GM21576 (cell line): ENCODE measurements around the gene SERAC1.

Experiments used
- ATAC-seq: cut with Tn5 transposase; IDR thresholded peaks from one replicate; pipeline ENCODE4 v1.9.1; 2021; ENCODE audit warnings: mild to moderate bottlenecking, moderate library complexity; ENCODE audit not compliant: unreplicated experiment

The SERAC1 gene

DNA sequence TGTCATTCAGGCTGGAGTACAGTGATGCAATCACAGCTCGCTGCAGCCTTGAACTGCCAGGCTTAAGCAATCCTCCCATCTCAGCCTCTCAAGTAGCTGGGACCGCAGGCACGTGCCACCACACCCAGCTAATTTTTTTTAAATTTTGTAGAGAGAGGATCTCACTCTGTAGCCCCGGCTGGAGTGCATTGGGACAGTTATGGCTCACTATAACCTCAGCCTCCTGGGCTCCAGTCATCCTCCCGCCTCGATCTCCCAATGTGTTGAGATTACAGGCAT is 86.5 kb downstream of the SERAC1 start:
- ATAC-seq = no peak

DNA sequence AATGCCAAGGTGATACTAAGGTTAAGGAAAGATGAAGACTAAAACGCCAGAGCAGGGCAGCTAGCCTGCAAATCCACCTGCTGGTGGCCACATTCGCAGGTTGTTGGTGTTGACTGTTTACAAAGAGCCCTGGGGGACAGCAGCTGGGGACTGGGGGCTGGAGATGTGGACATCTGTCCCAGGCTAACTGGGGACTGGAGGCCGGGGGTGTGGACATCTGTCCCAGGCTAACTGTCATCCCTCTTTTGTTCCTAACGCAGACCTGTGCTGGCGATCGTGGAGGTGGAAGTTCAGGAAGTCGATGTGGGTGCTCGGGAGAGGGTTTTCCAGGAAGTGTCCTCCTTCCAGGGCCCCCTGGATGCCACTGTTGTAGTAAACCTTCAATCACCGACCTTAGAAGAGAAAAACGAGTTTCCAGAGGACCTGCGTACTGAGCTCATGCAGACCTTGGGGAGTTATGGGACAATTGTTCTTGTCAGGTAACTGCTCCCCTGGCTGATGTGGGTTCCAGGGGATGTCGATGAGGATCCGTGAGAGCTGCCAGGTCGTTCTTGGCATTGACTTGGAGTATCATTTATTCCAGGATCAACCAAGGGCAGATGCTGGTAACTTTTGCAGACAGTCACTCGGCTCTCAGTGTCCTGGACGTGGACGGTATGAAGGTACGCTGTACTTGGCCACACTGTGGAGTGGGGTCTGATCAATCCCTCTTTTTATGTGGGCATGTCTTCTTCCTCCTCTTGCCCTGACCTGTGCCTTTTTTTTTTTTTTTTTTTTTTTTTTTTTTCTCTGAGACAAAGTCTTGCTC is 87.0 kb downstream of the SERAC1 start:
- ATAC-seq = no peak

DNA sequence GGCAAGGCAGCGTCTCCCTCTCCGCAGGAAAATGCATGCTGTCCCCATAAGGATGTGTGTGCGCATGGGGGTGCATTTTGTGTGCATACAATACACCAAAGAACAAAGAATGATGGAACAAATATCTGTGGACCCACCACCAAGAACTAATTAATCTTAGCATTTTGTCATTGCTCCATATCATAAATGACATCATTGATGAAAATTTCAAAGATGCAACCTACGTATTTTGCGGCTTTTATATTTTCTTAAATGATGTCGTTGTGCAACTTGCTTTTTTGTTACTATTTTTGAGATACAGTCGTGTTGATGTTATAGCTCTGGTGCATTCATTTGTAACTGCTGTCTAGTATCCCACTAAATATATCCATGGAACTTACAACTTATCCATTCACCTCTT is 89.7 kb downstream of the SERAC1 start:
- no peak for ATAC-seq

DNA sequence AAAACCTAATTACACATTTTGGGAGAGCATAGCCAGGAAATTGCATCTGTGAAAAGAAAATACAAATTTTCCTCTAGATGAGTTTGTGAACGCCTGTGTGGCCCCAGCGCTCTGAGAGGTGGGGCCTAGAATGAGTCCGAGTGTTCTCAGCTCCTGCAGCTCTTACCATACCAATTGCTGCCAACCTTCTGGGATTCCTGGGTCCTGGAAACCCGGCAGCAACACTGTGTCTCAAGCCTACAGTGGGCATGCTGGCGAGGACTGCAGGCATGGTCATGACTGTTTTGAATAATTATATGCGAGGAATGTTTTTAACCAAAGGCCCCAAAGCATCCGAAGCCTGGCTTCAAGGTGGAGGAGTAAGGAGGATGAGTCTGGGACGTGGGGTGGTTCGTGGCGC is 90.4 kb downstream of the SERAC1 start:
- no peak for ATAC-seq

DNA sequence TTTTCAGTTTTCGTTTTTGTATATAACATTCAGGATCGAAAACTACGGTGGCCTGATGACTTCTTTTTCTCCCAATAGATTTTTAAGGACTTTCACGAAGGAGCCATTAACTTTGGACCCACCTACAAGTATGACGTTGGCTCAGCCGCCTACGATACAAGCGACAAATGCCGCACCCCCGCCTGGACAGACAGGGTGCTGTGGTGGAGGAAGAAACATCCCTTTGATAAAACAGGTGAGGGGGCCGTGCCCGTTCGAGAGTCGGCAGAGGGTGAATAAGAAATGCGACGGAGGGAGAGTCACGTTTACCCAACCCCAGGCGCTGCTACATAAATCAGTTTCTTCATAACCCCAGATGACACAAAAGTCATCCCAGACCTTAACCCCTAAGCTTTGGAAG is 91.5 kb downstream of the SERAC1 start:
- no peak for ATAC-seq

DNA sequence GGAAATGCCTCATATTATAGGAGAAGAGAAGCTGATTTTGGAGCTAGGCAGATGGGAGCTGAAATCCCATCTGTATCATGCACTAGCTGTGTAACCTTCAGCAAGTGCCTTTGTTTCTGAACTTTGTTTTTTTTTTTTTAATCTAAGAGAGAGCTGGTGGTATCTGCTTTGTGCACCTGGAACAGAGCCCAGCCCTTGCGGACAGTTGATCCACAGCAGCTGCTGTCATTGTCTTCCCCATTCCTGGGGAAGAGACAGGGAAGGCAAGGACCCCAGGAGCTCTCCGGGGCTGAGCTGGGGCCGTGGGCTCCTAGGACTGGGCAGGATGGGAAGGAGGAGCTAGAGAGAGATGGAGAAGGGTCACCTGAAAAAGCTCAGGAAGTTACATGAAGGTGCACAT is 94.3 kb downstream of the SERAC1 start:
- no peak for ATAC-seq

DNA sequence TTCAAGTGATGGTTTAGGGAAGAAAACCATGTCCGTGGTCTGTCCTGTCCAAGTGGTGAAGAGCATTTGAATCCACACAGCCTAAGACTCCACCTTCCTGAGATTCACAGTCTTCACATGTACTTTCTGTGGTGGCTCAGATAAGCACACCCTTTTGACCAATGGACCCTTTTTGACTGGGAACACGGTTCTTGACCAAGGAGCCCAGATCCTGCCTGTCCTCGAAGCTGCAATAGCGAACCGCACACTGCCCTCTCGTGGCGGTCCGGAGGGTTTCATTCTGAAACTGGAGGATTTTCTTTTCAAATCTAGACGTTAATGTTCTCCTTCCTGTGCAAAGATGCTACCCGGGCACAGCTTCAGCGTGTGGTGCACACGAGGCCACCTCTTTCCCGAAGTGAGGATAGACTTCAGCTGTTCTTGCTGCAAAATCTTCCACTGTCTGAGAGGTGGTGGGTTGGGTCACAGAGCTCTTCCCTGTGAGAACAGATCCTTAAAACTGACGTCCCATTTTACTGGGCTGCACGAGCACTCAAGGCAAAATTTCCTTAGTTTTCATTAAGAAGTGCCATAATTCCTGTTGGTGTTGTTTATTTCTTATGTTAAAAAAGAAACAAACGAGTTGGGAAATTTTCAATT is 95.9 kb downstream of the SERAC1 start:
- no peak for ATAC-seq

DNA sequence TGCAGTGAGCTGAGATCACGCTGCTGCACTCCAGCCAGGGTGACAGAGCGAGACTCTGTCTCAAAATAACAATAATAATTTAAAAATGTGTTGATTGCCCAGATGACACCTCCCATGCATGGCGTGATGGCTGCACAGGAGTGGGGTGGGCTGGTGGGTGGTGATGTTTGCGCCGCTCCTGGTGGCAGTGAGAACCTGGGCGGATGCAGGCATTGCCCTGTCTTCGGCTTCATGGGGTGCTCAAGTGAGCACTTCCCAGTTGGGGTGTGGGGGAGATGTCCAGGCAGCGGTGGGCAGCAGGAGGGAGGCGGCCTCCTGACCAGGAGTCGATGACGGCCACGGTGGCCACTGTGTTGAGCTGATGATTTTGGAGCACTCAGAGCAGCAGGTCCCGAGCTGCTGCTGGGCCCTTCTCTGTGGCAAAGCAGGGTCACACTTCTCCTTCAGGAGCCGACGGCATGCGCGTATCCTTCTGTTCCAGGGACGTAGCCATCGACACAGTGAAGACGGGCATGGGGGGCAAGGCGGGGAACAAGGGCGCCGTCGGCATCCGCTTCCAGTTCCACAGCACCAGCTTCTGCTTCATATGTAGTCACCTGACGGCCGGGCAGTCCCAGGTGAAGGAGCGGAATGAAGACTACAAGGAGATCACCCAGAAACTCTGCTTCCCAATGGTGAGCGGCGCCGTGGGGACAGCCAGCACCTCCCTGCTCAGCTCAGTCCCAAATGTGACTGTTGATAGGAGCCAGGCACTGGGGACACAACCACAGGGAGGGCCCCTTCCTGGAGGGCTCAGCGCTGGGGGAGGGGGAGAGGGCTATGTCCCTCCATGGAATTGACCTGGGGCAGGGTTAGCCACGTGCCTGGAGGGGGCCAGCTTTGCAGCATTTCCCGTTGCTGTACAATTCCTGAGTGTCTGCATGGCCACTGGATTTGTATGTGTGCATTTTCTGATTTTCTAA is 96.7 kb downstream of the SERAC1 start:
- ATAC-seq = no peak

DNA sequence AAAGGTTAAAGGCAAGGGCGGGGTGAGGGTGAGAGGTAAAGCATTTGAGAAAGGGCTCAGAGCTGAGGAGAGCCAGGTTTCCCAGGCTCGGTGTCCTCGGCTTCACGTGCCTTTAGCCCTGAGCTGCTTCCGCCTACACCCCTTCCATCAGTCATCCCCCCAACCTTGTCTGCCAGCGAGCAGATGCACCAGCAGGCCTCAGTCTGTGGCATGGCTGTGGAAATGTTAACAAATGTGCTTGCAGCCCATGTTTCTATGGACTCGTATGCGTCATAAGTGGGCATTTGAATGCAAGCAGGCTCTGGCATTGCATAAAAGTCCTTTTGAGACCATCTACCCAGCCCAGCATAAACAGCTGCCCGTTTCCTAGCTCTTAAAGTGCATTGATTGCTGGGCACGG is 97.5 kb downstream of the SERAC1 start:
- ATAC-seq = no peak

DNA sequence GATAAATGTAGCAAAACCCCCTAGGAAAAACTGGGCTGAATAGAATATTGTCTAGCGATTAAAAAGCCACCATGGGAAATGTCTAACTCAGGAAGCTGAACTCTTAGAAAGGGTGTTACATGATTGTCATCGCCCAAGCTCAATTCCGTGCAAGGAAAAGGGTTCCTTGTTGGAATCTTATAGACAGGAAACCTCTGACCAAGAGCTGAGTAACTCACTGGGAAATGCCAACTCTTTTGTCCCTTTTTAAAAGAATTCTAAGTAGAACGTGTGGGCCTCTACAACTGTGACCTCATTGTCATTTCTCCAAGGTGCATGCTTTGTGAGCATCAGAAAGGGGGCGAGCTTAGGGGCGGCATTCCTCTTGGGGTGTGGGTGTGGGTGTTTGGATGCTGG is 98.3 kb downstream of the SERAC1 start:
- ATAC-seq = no peak

DNA sequence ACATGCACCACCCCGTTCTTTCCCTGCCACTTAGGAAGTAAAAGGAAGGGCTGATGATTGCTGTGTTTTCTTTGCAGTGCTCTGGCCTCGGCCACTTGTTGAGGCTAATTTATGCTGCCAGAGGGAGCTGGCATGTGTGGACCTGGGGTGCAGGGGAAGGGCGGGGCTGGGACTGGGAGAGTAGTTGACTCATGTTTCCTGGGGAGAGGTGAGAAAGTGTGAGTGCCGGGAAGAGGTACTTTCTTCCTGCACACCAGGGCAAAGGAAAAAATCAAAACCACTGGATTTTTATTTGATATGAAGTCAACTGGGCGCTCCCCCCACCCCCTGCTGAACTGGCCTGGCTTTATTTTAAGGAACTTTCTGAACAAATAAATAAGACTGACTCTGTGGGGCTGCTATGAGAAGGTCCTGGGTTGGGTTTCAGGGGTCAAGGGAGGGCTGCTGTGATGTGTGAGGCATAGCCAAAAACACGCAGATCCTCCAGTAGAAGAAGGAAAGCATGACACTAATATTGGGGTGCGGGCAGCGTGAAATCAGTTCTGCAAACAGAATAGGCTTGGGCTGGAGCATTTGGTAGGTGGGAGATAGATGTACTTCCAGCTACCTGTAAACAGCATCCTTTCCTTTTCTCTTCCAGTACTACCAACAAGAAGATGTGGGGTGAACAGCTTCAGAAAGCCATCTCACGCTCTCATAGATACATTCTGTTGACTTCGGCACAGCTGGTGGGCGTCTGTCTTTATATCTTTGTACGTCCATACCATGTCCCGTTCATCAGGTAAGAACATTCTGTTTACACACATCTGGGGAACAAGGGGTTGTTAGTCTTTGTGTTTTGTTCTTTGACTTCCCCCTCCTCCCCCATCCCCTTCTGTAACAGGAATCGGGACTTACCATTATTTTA is 98.9 kb downstream of the SERAC1 start:
- no peak for ATAC-seq

DNA sequence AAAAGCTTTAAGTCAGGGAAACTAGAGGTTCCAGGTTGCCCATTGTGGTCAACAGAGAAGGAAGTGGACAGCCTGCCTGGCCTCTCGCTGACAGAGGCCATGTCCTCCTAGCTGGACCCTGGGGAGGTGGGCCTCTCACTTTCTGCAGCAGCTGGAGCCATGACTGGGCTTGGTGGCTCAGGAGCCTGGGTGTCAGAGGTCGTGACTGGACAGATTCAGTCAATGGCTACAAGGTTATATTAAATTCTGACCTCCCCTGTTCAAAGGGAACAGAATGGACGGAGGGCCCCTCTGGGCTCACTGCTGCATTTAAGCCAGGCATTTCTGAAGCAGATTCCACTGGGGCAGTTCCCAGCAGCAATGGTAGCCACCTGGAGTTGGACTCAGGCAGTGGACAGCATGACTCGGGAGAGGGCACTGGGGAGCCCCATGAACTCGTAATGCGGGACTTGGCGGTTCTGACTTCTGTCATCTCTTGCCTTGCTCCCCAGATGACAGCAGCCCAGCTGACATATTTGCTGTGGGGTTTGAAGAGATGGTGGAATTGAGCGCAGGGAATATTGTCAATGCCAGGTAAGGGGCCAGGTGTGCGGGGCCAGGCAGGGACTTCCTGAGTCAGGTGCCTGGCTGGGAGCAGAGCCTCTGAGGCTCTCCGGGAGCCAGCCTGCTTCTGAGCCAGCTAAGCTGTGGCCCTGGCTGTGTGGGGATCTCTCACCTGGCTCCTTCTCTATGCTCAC is 99.7 kb downstream of the SERAC1 start:
- ATAC-seq = no peak

DNA sequence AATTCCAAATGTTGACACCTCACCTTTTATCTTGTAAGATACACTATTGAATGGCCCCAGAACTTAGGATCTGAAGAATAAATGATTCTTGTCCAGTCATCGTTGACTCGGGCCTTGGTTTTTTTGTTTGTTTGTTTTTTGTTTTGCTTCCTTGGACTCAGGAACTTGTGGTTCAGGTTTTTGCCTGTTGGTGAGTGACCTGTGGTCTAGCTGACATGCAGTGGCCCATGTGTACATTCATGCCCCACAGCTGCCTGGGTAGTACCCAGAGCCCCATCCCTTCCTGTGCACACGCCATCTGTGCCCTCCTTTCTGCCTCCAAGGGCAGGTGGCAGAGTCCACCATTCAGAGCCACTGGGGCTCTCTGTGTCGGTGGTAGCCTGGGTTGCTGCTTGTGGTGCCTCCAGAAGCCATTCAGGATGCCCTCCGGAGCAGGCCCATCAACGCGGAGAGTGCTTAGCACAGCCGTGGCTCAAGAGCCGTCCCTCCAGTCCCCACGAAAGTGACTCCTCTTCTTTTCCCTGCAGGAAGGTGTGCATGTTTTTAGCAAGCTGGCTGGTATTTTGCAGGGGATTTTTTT is 100.5 kb downstream of the SERAC1 start:
- no peak for ATAC-seq

DNA sequence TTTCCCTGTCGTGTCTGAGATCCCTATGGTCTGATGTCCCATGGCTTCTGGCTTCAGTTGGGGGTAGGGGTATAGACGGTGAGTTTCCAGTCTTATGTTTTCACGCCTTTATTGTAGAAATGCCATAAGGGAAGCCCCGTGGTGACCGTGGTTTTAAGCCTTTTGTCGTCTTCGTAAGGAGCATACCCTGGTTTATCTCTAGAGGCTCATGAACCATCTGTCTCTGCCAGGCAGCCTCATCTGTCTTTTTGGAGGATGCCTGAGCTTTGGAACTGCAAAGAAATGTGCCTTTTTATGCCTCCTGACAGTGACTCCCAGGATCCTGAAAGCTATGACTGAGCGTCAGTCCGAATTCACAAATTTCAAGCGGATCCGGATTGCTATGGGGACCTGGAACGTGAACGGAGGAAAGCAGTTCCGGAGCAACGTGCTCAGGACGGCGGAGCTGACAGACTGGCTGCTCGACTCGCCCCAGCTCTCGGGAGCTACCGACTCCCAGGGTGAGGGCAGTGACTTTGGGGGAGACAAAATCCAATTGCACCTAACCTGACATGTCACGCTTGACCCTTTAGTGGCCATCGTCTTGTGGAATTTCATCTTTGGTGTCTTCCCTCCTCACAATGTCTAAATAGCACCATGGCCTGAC is 101.8 kb downstream of the SERAC1 start:
- no peak for ATAC-seq

DNA sequence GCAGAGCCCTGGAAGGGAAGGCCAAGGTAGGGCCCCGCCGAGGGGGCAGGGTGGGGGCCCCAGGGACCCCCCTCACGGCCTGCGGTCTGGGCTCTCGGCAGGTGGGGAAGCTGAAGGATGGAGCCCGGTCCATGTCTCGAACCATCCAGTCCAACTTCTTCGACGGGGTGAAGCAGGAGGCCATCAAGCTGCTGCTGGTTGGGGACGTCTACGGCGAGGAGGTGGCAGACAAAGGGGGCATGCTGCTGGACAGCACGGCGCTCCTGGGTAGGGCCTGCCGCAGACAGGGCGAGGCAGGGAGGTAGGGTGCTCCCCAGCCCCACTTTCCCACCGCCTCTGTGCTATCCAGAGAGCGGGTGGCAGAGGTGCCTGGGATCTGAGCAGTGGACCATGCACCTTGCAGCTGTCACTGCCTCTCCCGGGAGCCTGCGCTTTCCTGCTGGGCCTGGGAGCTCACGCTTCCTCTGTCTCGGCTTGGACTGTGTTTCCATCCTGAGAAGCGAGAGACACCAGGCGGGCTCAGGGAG is 103.3 kb downstream of the SERAC1 start:
- ATAC-seq = no peak

DNA sequence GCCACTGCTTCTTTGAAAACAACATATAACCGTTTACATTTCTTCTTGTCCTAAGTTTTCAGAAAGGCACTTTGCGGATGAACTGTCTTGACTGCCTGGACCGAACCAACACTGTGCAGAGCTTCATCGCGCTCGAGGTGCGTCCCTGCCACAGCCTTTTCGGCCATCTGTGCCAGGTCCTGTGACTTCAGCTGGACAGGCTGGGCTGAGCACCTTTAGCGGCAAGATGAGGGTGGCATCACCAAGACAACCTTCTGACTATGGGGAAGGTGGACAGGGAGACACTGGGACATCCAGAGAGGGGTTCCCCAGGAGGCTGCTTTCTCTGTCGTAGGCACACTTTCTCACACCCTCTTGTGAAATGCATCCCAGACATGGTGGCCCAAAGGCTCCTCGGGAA is 104.3 kb downstream of the SERAC1 start:
- ATAC-seq = no peak

DNA sequence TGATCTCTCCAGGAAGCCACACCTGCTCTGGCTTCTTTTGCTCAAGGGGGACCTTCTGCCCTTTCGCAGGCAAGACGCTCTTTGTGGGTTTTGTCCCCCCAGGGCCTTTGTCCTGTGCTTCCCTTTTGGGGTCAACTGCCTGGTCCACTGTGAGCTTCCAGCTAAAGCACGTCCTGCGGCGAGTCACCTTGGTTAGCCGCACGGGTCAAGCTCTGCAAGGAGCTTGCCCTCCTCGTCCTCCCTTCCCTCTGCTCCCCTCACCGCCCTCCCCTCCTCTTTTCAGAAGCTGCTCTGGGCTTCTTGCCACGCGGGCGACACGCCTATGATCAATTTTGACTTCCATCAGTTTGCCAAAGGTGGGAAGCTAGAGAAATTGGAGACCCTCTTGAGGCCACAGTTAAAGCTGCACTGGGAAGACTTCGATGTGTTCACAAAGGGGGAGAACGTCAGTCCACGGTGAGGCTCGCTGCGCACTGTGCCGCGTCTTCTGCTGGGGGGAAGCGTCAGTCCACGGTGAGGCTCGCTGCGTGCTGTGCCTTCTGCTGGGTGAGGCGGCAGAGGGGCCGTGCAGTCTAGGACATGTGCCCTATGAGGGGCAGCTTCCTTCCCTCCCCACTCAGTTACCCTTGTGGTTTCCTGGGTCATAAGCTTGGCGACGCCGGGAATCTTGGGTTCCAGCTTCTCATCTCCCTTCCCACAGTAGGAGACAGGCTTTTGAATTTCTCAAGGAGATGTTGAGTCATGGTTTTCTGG is 106.2 kb downstream of the SERAC1 start:
- no peak for ATAC-seq

DNA sequence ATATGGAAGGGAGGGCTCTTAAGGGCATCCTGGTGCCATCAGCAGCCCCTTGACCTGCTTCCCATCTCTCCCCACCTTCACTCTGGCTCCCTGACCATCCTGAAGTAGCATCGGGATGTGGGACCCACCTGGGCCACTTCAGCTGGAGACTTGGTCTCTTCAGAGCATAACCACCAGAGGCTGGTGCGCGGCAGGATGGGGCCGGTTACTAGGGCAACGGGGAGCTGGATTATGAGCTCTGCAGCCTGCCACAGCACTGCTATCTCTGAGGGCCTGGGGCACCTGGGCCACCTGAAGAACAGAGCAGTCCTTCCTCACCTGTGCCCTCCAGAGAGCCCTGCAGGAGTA is 106.7 kb downstream of the SERAC1 start:
- ATAC-seq = no peak
